HTR-8/SVneo (cell line): ENCODE measurements around the gene CHSY3.
"Not testable (repeated sequence)": the region's sequence is repeated elsewhere in the genome, so short reads cannot be mapped to it uniquely, and the experiment has no call there.

Experiments
- DNase-seq: peaks from one replicate; pipeline ENCODE4 v3.0.0; 2011; ENCODE audit warnings: low spot score, mixed read lengths; ENCODE audit not compliant: insufficient read length
- FAIRE-seq: peaks from 2 replicates; lab custom pipeline; 2011; peaks lifted over from hg19 to GRCh38; lab: Jason Lieb, UNC

Gene CHSY3

DNA sequence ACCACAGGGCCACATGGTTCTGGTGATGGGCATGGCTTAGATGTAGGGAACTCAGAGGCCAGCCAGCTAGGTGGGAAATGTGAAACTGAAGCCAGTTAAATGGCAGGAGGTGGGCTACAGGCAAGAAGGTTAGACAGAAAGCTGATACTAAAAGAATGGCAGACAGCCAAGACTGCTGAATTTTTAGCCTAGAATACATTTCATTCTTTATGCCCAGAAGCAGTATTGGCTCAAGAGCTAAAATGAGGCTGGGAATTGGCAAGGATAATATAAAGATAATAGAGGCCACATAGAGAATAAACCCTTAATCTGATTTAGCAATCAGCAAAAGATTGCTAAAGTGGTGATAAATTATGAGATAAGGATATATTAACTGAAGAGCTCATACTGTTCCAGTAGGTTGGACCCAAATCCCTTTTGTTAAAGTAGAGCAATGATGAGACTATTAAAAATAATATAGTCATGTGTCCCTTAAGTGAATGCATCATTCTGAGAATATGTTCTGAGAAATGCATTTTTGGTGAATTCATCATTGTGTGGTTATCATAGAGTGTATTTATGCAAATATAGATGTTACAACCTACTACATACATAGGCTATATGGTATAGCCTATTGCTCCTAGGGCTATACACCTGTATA lies 234.3 kb downstream of the CHSY3 start:
- DNase-seq (no peak), FAIRE-seq (no peak)

GRCh38 chr5:130141659-130142320 lies 237.5 kb downstream of the CHSY3 start:
- DNase-seq = peak; percentile 3
- no peak for FAIRE-seq

DNA sequence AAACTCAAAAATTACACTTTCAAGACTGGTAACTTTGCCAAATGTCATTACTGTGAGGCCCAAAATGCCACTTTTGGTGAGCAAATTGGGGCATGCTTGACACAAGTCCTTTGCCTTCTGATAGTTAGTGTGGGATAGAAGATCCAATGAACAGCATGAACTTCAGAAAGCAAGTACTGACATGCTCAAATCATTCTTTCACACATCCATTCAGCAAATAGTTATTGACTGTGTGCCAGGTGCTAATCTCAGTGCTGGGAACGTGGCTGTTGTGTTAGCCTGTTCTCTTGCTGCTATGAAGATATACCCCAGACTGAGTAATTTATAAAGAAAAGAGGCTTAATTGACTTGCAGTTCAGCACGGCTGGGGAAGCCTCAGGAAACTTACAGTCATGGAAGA lies 247.0 kb downstream of the CHSY3 start:
- FAIRE-seq = no peak
- no peak for DNase-seq

DNA sequence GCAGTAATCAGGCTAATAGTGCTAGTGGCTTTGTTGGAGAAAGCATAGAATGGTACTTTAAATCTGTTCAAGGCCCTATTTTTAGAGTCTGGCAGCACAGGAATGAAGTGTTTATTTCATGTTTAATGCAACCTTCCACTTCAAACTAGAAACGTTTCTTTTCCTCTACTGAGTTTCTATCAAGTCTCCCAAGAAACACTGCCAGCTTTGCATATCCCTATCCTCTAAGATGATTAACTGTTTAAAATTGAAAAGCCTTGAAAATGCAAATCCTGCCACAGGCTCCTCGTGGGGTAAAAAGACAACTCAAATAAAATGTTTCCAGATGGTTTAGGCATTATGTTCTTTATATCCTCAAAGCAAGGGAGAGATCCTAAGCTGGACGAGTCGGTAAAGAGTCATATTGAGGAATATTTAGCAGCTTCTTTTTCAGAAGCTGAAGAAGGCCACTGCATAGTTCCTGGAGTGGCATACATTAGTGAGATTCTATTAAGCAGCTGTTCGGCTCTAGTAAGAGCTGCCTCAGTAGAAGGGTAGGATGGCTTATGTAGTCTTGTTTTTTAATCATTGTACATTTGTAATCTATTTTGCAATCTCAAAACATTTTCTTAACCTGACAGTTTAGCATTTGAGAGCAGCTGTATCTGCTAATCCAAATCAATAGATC lies 251.2 kb downstream of the CHSY3 start:
- DNase-seq (no peak), FAIRE-seq (no peak)

DNA sequence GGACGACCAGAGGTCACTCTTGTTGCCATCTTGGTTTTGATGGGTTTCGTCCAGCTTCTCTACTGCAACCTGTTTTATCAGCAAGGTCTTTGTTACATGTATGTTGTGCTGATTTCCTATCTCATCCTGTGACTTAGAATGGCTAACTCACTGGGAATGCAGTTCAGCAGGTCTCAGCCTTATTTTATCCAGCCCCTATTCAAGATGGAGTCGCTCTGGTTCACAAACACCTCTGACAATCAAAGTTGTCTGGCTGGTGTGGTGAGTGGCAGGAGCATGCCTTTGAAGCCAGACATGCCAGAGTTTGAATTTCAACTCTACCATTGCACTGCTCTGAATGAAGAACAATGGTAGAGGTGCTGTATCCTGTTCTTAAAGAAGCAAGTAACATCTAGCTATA lies 253.8 kb downstream of the CHSY3 start:
- FAIRE-seq (no peak), DNase-seq (no peak)

DNA sequence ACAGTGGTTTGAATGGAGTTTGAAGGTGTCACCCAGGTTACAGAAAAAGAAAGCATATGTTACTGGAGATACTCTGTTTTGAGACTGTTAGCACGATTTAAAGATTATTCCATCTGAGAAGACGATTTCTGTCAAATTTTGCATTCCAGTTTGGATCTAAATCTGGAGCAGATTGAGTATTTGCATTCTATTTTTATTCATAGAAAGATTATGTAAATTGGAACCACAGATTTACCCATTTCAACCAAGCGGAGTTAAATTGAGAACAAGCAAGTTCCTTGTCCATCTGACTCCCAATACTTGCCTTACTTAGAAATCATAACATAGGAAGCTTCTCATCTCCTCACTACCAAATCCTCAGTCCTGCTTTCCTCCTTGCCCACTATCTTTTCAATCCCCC lies 255.7 kb downstream of the CHSY3 start:
- FAIRE-seq (no peak), DNase-seq (no peak)

- FAIRE-seq (no peak), DNase-seq (no peak)
Measured at GRCh38 chr5:130164966-130165365, 260.7 kb downstream of the CHSY3 start.

DNA sequence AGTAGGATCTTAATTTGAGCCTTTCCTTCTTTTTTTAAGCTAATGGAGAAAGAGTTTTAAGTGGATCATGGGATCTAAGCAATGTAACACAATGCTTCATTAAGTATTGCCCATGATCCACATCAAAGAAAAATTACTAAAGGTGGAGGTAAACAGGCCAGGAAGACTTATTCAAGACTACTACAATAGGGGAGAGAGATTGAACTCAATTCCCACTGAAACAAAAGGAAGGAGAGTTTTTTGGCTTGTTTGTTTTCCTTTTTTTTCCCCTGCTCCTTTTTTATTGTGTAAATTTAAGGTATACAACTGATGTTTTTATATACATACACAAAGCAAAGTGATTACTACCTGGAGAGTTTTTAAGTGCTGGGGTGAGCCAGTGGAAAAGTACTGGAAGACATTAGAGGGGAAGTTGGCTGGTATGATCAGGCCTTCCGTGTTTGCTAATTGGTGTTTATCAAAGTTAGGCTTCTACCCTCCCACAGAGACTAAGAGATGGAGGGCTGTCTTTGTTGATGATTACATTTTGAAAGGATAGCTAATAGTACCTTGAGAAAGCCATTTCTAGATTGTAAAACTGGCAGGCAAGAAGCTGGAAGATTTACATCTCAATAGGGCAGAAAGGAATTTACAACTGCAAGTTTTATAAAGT lies 262.7 kb downstream of the CHSY3 start:
- no peak for DNase-seq
- no peak for FAIRE-seq

DNA sequence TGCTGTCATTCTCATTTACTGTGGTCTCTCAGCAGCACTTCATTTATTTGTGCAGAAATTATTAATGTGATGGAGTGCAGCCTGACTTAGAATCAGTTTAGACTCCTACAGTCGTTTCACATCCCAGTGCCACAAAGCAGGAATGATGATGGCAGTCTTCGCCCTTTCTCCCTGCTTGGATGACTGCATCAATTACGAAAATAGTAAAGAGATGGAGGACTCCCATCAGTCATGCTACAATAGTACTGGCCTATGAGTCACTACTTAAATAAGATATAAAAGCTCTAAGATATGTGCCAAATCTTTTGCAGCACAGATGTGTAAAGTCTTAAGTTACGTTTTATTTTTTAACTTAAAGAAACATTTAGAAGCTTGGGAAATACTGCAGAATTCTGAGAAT lies 263.9 kb downstream of the CHSY3 start:
- DNase-seq (no peak), FAIRE-seq (no peak)

DNA sequence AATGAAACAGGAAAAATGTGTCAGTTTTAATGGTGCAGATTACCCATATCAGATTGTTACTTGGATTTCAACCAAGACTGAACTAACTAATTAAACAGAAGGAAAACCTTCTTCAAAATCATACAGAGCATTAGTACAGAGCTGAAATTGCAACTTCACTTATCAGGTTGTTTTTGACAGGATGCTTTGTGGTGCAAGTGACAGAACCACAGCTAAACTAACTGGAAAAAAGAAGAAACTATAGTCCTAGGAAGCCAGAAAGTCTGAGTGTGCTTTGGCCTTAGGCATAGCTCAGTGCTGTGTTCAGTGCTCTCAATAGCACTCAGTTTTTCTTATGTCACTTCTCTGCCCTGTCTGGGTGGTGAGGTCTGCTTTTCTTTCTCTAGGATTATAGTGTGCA lies 267.4 kb downstream of the CHSY3 start:
- no peak for FAIRE-seq
- DNase-seq = no peak

GRCh38 chr5:130183115-130183514 lies 278.9 kb downstream of the CHSY3 start:
- DNase-seq = no peak
- FAIRE-seq = no peak

DNA sequence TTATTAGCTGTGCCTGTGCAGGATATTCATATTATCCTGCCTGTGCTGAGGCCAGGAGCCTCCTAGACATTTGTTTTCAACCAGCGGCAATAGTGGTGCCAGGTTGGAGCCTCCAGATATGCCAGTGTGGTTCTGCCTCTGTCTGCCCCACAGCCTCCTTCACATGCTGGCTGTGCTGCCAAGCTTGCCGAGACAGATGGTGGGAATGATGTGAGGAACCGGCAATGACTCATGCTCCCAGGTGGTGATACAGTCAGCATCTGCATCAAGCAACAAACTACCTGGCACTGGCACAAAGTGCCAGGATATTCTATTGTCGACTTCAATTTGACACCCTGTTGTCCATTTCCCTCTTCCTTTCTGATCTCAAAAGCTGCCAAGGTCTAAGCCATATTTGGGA lies 285.7 kb downstream of the CHSY3 start:
- no peak for DNase-seq
- FAIRE-seq = no peak

GRCh38 chr5:130198927-130199326 lies 294.7 kb downstream of the CHSY3 start:
- no peak for DNase-seq
- FAIRE-seq = no peak

GRCh38 chr5:130206686-130207085 lies 302.4 kb downstream of the CHSY3 start:
- DNase-seq = no peak
- FAIRE-seq = no peak

DNA sequence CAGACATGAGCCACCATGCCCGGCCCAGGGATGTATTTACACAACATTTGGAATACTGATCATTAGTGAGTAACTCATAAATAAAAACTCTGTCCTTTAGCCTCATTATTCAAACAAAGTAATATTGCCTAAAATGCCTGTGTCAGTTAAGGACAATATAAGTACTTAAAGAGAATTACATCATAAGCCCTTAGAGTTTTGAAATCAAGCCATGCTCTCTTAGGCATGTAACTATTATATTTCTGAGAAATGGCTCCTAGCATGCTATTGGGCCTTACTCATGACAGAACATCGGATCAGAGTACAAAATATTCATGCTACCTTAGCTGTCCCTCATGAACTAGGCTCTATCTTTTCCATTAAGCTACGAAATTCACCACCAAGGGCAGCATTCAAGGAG lies 309.3 kb downstream of the CHSY3 start:
- FAIRE-seq = no peak
- DNase-seq = no peak

DNA sequence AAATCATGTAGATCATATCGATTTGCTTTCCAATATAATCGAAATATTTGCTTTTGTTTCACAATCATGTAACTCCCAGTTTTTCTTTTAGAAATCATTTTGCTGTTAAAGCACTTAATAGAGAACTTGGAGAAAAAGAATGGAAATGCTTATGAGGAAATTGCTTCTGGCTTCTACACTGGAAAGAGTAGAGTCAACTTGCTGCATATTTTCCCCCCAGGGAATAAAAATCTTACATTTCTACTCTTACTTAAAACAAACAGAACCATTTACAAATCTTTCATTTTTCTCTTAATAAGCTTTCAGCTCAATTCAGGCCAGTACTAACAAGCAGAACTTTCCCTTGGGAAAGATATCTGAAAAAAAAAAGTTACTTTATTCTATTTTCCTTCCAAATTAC lies 312.0 kb downstream of the CHSY3 start:
- FAIRE-seq = no peak
- no peak for DNase-seq

DNA sequence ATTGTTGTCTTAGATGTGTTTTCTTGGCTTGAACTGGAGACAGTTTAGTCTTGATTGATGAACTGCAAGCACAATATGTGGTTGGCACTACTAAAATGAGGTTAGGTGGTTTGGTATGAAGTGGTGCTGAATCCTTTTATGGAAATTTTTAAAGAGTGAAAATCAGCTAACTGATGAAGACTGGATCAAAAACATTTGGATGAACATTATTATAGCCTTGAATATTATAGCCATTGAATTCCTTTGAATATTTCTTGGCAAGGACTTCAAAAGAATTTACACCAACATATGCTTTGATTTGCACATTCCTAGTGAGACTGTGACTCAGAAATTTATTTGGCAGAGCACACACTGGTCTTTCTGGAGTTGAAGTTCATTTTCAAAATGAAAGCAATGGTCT lies 318.3 kb downstream of the CHSY3 start:
- no peak for FAIRE-seq
- no peak for DNase-seq

DNA sequence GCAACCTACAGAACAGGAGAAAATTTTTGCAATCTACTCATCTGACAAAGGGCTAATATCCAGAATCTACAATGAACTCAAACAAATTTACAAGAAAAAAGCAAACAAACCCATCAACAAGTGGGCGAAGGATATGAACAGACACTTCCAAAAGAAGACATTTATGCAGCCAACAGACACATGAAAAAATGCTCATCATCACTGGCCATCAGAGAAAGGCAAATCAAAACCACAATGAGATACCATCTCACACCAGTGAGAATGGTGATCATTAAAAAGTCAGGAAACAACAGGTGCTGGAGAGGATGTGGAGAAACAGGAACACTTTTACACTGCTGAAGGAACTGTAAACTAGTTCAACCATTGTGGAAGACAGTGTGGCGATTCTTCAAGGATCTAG lies 322.3 kb downstream of the CHSY3 start:
- not testable (repeated sequence) for DNase-seq, FAIRE-seq

DNA sequence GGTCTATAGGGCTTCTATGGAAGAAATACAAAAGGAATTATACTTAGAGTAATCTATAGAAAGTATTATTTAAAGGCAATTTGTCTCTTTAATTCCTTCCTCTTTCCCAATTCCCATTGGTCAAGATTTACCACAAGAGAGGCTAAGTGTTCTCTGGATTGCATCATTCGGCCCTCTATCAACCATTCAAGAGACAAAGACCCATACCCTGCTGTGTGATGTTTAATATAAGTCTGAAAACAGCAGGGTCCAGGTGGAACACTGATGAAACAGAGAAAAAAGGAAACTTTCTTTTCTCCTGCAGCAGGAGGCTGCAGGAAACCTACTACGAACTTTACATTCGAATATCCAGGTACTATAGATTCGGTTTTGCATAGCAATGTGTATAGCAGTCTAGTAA lies 323.4 kb downstream of the CHSY3 start:
- DNase-seq (no peak), FAIRE-seq (no peak)

GRCh38 chr5:130231786-130232185 lies 327.5 kb downstream of the CHSY3 start:
- DNase-seq = no peak

DNA sequence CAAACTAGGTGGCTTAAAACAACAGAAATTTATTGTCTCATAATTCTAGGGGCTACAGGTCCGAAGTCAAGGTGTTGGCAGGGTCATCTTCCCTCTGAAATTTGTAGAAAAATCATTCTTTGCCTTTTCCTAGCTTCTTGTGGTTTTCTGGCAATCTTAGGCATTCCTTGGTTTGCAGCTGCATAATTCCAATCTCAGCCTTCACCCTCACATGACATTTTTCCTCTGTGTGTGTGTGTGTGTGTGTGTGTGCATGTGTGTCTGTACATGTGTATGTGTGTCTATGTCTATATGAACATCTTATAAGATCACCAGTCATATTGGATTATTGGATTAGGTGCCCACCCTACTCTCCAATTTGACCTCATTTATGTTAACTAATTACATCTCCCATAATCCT lies 330.6 kb downstream of the CHSY3 start:
- FAIRE-seq = no peak
- no peak for DNase-seq

More at GRCh38 chr5:130231786-130232185, 327.5 kb downstream of the CHSY3 start:
- FAIRE-seq = no peak
